CD4-positive, alpha-beta T cell treated with Interleukin-17A for 4 hours (primary cell): ENCODE measurements around the gene DPF3.
"Not testable (repeated sequence)": the region's sequence is repeated elsewhere in the genome, so short reads cannot be mapped to it uniquely, and the experiment has no call there.

ENCODE experiments used
- DNase-seq: peaks from one replicate; pipeline ENCODE4 v3.0.0-alpha.2; 2020; ENCODE audit warnings: mixed read lengths

DPF3 gene

GRCh38 chr14:72878746-72879145 is 15.2 kb downstream of the DPF3 start:
- no peak for DNase-seq

GRCh38 chr14:72876710-72877063 is 17.2 kb downstream of the DPF3 start:
- no peak for DNase-seq

GRCh38 chr14:72876005-72876709 is 17.7 kb downstream of the DPF3 start:
- no peak for DNase-seq

GRCh38 chr14:72870878-72871277 is 23.0 kb downstream of the DPF3 start:
- not testable (repeated sequence) for DNase-seq

GRCh38 chr14:72869407-72870329 is 24.2 kb downstream of the DPF3 start:
- DNase-seq, result no peak

GRCh38 chr14:72868500-72868899 is 25.4 kb downstream of the DPF3 start:
- no peak for DNase-seq

- no peak for DNase-seq
These were observed 29.1 kb downstream of the DPF3 start for GRCh38 chr14:72864712-72865365.

GRCh38 chr14:72863216-72864006 is 30.5 kb downstream of the DPF3 start:
- no peak for DNase-seq

- DNase-seq, result no peak
These were observed 37.2 kb downstream of the DPF3 start for GRCh38 chr14:72856530-72857266.

GRCh38 chr14:72855913-72856312 is 38.0 kb downstream of the DPF3 start:
- DNase-seq, result no peak

- no peak for DNase-seq
These were observed 41.7 kb downstream of the DPF3 start for GRCh38 chr14:72852194-72852593.

- DNase-seq, result no peak
These were observed 42.3 kb downstream of the DPF3 start for GRCh38 chr14:72851635-72852034.

GRCh38 chr14:72850360-72850759 is 43.5 kb downstream of the DPF3 start:
- no peak for DNase-seq

- DNase-seq, result no peak
These were observed 44.7 kb downstream of the DPF3 start for GRCh38 chr14:72849222-72849621.

- DNase-seq, result no peak
These were observed 46.2 kb downstream of the DPF3 start for GRCh38 chr14:72847721-72848120.

- no peak for DNase-seq
These were observed 48.2 kb downstream of the DPF3 start for GRCh38 chr14:72845683-72846082.

GRCh38 chr14:72845196-72845595 is 48.7 kb downstream of the DPF3 start:
- no peak for DNase-seq

- no peak for DNase-seq
These were observed 49.4 kb downstream of the DPF3 start for GRCh38 chr14:72844524-72844923.

- DNase-seq, result no peak
These were observed 53.9 kb downstream of the DPF3 start for GRCh38 chr14:72839753-72840607.

- no peak for DNase-seq
These were observed 54.5 kb downstream of the DPF3 start for GRCh38 chr14:72839351-72839750.

- DNase-seq, result no peak
These were observed 57.8 kb downstream of the DPF3 start for GRCh38 chr14:72836085-72836484.
